Activated naive CD4-positive, alpha-beta T cell treated with anti-CD3 and anti-CD28 coated beads, Interleukin-2, amount 50 U/mL, for 24 hours (primary cell): Measurements from ENCODE around the gene IMPG2.

Experiments used
- H3K27ac Mint-ChIP-seq: one replicate; pipeline ENCODE4 v1.8.0; 2021; ENCODE audit warnings: mild to moderate bottlenecking, mixed read lengths
- H3K27me3 Mint-ChIP-seq: one replicate; pipeline ENCODE4 v1.8.0; 2021; ENCODE audit warnings: mixed read lengths
- H3K36me3 Mint-ChIP-seq: one replicate; pipeline ENCODE4 v1.8.0; 2021; ENCODE audit warnings: mixed read lengths
- H3K4me1 Mint-ChIP-seq: one replicate; pipeline ENCODE4 v1.8.0; 2021; ENCODE audit warnings: mixed read lengths
- H3K4me3 Mint-ChIP-seq: one replicate; pipeline ENCODE4 v1.8.0; 2021; ENCODE audit warnings: mild to moderate bottlenecking, mixed read lengths
- H3K9me3 Mint-ChIP-seq: one replicate; pipeline ENCODE4 v1.8.0; 2021; ENCODE audit warnings: mixed read lengths

The IMPG2 gene

DNA sequence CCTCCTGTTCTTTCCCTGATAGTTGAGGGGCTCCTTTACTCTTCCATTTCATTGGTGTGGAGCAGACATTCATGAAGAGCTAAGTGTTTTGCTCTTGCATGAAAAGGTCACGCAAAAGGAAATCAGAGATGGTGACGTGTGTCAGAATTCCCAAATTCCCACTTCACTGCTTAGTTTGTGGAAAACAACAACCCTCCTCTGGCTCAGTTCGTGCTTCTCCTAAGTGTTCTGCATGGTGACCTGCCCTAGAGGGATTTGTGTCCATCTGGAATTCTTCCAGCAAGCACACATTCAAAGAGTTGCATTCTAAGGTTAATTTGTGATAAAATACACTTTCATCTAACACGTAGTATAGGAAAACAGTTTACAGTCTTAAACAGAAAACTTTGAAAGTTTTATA, 95.6 kb downstream of the IMPG2 start:
- Mint-ChIP-seq H3K9me3 (no peaks in the 10 kb centered on the region), H3K27ac (no peak overlapping the region), H3K36me3 (no peaks in the 10 kb centered on the region), H3K4me3 (no peak overlapping the region), H3K4me1 (peaks cover 6% of the 10 kb centered on the region), H3K27me3 (no peaks in the 10 kb centered on the region)

DNA sequence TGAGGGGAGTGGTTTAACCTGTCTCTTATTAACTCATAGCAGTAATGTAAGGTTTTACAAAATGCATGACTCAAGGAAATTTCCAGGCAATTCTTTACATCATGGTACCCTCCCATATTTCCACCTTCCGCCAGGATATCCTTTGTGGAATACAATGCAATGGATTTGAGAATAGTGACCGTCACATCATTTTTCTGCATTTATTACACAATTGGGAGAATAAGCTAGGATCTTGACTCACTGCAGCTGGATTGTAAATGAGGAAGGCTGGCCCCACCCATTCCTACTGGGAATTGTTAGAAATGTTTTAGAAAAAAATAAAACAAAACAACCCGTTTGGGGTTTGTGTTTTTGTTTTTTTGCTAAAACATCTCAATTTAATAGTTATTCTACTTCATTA, 97.4 kb downstream of the IMPG2 start:
- Mint-ChIP-seq H3K36me3 (no peaks in the 10 kb centered on the region), H3K27me3 (no peaks in the 10 kb centered on the region), H3K4me3 (no peak overlapping the region), H3K4me1 (peaks cover 6% of the 10 kb centered on the region), H3K9me3 (no peaks in the 10 kb centered on the region), H3K27ac (no peak overlapping the region)

DNA sequence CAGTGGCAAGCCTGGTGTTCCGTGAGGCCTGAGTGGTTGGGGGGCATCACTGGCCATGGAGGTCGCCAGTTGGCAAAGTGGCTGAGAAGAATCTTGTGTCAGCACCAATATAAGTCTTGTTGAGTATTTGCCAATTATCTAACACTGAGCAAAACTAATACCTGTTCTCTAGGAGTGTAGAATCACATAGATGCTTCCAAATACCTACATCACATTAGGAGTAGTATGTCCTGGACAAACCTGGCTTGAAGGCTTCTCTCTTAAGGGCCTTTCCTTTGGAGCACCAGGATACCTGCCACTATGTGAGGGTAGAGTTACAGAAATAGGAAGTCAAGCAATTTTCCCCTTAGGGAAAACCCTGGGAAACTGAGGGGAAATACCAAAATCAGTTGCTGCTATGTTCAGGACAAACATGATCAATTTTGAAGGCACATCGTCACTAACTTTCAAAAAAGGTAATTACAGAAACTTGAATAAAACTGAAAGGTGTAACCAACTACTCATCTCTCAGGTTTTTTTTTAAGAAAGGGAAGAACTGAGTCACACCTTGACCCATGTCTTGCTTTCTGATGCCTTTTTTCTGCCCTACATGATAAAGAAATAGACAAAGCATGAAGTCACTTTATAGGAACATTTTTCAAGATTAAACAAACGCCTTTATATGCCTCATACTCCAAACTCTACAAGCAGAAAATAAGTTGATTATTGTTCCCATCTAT, 100.4 kb downstream of the IMPG2 start:
- Mint-ChIP-seq H3K4me1 (peaks cover 6% of the 10 kb centered on the region), H3K4me3 (no peak overlapping the region), H3K27me3 (no peaks in the 10 kb centered on the region), H3K36me3 (no peaks in the 10 kb centered on the region), H3K9me3 (no peaks in the 10 kb centered on the region), H3K27ac (no peak overlapping the region)

DNA sequence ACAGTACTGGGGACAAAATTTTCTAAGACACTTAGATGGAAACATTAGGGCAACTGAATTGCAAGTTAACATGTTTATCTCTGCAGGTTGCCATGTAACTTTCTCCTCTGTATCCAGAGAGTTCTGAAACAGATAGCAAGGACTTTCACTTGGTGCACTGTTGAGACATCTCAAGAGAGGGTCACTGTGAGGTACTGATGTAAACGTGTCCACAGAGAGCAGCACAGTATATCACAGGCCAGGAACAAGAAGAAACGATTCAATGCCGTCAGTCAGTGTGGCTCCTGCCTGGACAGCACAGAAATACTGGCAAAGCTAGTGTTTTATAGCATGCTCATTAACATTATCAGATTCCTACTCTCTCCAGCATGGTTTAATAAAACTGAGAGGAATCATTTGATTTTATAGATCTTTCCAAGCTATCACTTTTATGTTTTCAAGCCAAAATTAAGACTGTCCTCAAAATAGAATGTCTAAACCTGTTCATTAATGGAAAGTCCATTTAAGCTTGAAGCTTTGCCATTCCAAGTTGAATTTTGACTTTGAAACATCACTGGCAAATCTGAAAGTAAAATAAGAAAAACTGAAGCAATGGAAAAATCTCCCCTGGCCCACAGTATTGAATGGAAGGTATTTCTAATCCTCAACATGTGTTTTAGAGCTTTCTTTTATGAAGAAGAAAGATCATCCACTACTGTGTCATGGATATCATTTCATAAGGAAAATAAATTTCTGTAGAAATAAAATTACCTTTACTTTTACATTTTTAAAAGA, 102.7 kb downstream of the IMPG2 start:
- H3K4me3 Mint-ChIP-seq = no peak overlapping the region
- peaks cover 6% of the 10 kb centered on the region for H3K4me1 Mint-ChIP-seq
- H3K9me3 Mint-ChIP-seq = no peaks in the 10 kb centered on the region
- no peaks in the 10 kb centered on the region for H3K36me3 Mint-ChIP-seq
- no peak overlapping the region for H3K27ac Mint-ChIP-seq
- H3K27me3 Mint-ChIP-seq = no peaks in the 10 kb centered on the region

DNA sequence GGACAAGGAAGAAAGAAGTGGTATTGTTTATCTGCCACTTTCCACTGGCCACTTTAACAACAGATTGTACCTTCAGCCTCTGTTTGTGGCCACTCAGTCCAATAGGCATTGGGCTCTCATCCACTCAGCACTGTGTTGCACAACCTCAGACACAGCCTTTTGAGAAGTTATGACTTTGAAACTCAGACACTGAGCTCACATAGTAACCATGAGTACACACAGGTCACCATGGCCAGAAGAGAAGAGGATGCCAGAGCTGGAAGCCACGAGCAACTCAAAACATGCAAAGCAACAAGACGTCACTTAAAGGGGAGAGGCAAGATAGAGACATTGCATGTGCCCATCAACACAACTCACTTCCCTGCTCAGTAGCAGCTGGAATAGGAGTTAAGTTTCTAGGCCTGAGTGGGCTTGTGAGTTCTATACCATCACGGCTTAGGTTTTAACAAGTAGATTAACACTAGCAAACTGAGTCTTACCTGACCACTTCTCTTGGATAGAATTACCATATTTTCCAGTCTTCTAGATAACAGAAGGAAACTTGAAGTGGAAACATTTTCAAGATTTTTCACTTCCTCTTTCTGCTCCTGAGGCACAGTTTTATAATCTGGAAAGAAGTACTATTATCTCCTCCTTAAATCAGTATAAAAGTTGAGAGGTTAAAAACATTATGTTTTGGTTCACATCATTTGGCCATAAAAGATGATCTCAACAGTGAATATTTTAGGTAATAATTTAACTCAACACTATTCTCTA, 103.5 kb downstream of the IMPG2 start:
- no peaks in the 10 kb centered on the region for H3K36me3 Mint-ChIP-seq
- no peak overlapping the region for H3K27ac Mint-ChIP-seq
- no peaks in the 10 kb centered on the region for H3K9me3 Mint-ChIP-seq
- H3K27me3 Mint-ChIP-seq = no peaks in the 10 kb centered on the region
- H3K4me3 Mint-ChIP-seq = no peak overlapping the region
- H3K4me1 Mint-ChIP-seq = peaks cover 6% of the 10 kb centered on the region

DNA sequence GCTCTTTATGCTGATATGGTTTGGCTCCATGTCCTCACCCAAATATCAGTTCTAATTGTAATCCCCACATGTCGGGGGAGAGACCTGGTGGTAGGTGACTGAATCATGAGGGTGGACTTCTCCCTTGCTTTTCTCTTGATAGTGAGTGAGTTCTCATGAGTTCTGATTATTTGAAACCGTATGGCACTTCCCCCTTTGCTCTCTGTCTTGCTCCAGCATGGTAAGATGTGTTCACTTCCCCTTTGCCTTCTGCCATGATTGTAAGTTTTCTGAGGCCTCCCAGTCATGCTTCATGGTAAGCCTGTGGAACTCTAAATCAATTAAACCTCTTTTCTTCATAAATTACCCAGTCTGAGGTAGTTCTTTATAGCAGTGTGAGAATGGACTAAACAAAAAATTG, 107.6 kb downstream of the IMPG2 start:
- Mint-ChIP-seq H3K9me3 (no peaks in the 10 kb centered on the region), H3K27ac (no peak overlapping the region), H3K4me3 (no peak overlapping the region), H3K4me1 (no peaks in the 10 kb centered on the region), H3K27me3 (peaks cover 3% of the 10 kb centered on the region), H3K36me3 (no peaks in the 10 kb centered on the region)

DNA sequence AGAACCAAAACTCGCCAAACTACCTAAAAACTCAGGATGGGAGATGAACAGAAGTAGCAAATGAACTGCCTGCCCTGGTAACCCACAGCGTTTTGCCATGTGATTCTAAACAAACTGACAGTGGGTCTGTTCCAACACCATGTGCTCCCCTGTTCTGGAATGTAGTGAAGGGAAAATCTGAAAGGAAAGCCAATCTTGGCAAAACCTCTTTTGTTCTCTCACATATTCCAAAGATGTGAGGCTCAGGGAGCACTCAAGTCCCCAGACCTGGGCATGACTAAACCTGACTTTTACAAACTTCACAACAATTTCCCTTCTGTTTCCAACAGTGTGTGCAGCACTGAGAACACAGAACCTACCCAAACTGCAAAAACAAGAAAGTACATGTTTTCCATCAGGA, 116.1 kb downstream of the IMPG2 start:
- Mint-ChIP-seq H3K4me3 (no peak overlapping the region), H3K27me3 (peaks cover 18% of the 10 kb centered on the region), H3K9me3 (no peaks in the 10 kb centered on the region), H3K27ac (no peak overlapping the region), H3K4me1 (no peaks in the 10 kb centered on the region), H3K36me3 (no peaks in the 10 kb centered on the region)

DNA sequence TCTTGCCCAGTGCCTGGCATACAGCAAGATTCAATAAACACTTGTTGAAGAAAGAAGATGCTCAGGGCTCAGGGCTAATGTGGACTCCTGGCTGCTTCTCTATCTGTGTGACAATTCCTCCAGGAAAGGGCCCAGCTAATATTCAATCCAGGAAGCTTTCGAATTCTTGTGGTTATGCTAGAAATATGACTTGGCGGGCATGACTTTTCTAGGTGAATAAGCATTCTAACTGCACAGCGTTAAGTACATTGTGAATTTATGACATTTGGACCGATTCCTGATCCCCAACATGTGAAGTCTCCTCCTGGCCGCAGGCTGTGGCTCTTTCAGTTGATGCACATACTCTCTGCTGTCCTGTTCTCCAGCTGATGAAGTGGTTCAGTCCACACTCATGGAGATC, 117.0 kb downstream of the IMPG2 start:
- Mint-ChIP-seq H3K27me3 (peaks cover 15% of the 10 kb centered on the region), H3K27ac (no peak overlapping the region), H3K4me1 (no peaks in the 10 kb centered on the region), H3K36me3 (no peaks in the 10 kb centered on the region), H3K4me3 (no peak overlapping the region), H3K9me3 (no peaks in the 10 kb centered on the region)

DNA sequence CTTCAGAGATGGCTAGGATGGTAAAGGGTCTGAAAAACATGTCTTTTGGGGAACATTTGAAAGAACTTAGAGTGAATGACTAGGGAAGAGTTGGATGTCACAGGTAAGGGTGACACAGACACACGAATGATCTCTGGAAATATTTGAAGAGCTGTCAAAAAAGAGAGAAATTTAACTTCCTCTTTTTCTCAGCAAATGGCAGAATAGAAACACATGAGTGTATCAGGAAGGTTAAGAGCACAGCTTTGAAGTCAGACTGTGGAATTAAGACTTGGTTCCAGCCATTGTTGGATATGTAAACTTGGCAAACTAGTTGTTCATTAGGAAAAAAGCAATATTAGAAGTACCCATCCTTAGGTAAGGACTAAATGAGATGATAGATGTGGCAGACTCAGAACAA, 117.7 kb downstream of the IMPG2 start:
- H3K4me3 Mint-ChIP-seq = no peak overlapping the region
- H3K4me1 Mint-ChIP-seq = no peaks in the 10 kb centered on the region
- peaks cover 15% of the 10 kb centered on the region for H3K27me3 Mint-ChIP-seq
- no peaks in the 10 kb centered on the region for H3K9me3 Mint-ChIP-seq
- H3K27ac Mint-ChIP-seq = no peak overlapping the region
- no peaks in the 10 kb centered on the region for H3K36me3 Mint-ChIP-seq

DNA sequence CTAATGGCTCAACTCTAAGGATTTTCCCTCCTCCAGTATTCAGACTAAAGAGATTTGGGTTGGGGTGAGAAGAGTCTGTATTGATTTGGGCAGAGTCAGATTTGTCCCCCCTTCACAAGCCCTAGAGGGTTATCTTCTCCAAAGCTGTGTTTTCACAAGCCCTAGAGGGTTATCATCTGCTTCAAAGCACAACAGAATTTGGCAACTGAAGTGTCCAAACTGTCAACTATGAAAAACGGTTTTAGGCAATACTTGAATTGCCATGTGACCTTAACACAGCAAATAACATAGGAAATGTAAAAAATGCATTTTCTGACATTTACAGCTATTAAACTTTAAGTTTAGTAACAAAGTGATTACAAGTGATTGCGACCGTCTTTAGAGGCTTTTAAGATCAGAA, 119.9 kb downstream of the IMPG2 start:
- peaks cover 15% of the 10 kb centered on the region for H3K27me3 Mint-ChIP-seq

DNA sequence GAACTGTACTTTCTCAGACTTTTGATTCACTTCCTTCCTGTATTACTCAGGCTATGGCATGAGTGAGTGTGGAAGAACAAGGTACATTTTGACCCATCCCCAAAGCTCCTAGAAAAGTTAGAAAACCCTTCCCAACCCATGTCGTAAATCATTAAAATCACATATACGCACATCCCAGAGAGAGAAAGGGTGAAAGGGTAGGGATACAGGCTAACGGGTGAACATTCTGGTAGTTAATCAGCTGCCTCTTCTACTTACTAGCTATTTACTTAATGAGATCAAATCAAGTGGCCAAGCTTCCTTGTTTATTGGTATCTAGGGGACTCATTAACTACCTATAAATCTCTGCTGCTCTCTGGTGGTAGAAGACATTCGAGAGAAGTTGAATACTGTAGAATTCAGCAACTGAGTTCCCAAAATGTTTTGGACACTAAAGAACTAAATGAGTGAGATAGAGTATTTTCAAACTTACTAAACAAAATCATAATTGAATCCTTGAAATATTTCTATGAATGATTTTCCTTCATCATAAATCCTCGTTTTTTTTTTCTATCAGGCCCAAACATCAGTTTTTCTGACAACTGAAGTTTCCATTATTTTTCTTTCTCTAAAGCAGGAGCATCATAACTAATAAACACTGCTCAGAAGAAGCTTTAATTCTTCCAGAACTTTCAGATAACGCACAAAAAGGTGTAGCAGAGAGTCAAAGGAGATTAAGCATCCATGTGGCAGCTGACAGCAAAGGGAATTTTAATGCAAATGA, 124.2 kb downstream of the IMPG2 start:
- no peak overlapping the region for H3K4me3 Mint-ChIP-seq
- H3K9me3 Mint-ChIP-seq = no peaks in the 10 kb centered on the region
- no peak overlapping the region for H3K27ac Mint-ChIP-seq
- no peaks in the 10 kb centered on the region for H3K36me3 Mint-ChIP-seq
- H3K4me1 Mint-ChIP-seq = no peaks in the 10 kb centered on the region
- peaks cover 8% of the 10 kb centered on the region for H3K27me3 Mint-ChIP-seq

More for the DNA sequence above, 119.9 kb downstream of the IMPG2 start:
- Mint-ChIP-seq H3K4me1 (no peaks in the 10 kb centered on the region), H3K36me3 (no peaks in the 10 kb centered on the region), H3K27ac (no peak overlapping the region), H3K9me3 (no peaks in the 10 kb centered on the region), H3K4me3 (no peak overlapping the region)

DNA sequence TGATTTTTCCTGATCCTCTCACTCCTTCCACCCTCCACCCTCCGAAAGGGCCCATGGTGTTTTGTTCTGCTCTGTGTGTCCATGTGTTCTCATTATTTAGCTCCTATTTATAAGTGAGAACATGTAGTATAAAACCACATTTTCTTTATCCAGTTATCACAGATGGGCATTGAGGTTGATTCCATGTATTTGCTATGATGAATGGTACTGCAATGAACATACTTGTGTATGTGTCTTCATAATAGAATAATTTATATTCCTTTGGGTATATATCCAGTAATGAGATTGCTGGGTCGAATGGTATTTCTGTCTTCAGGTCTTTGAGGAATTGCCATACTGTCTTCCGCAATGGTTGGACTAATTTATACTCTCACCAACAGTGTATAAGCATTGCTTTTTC, 126.0 kb downstream of the IMPG2 start:
- Mint-ChIP-seq H3K27ac (no peak overlapping the region), H3K9me3 (no peaks in the 10 kb centered on the region), H3K36me3 (no peaks in the 10 kb centered on the region), H3K4me1 (no peaks in the 10 kb centered on the region), H3K27me3 (peaks cover under 1% of the 10 kb centered on the region), H3K4me3 (no peak overlapping the region)

DNA sequence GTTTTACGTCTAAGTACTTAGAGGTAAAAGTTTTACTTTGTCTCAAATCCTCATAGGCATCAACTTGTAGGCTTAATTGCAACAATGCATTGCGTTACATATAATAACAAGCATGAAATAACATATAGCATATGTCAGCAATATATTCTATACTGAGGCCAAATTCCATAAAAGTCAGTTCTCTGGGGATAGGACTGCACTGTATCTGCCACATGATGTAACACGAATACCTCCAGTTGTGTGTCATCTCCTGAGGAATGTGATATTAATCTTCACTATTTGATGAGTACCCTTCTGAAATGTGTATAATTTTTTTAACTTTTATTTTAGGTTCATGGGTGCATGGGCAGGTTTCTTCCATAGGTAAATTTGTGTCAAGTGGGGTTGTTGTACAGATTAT, 126.4 kb downstream of the IMPG2 start:
- Mint-ChIP-seq H3K9me3 (peaks cover 3% of the 10 kb centered on the region), H3K27ac (no peak overlapping the region), H3K27me3 (peaks cover 1% of the 10 kb centered on the region), H3K4me3 (no peak overlapping the region), H3K36me3 (no peaks in the 10 kb centered on the region), H3K4me1 (no peaks in the 10 kb centered on the region)

DNA sequence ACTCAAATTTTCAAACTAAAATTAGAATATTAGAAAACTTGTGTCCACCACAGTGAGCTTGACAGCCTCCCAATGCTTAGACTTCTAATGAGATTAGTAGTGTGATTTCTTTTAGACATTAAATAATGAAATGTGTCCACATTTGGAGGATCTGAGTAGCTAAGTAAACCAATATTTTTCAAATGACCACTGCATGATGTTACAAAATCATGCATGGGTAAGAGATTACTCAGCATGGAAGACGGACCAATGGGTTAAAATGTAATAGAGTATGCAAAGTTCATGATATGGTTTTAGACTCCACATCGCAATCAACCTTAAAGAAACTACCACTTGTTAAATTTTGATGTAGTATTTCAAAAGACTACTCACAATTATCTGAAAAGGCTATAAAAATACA, 130.6 kb downstream of the IMPG2 start:
- Mint-ChIP-seq H3K9me3 (peaks cover 6% of the 10 kb centered on the region), H3K4me3 (no peak overlapping the region), H3K4me1 (no peaks in the 10 kb centered on the region), H3K27me3 (peaks cover 6% of the 10 kb centered on the region), H3K27ac (no peak overlapping the region), H3K36me3 (no peaks in the 10 kb centered on the region)

DNA sequence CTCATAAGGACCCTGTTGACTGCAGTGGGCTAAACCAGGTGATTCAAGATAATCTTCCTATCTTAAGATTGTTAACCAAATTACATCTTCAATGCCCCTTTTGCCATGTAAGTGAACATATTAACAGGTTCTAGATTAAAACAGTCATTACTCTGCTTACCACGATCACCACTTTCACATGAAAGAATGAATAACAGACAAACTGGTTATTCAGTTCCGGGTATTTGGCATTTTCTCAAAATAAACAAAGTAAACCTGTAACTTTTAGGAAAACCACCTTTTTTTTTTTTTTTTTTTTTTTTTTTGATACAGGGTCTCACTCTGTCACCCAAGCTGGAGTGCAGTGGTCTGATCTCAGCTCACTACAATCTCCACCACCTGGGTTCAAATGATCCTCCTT, 131.2 kb downstream of the IMPG2 start:
- no peaks in the 10 kb centered on the region for H3K36me3 Mint-ChIP-seq
- H3K27ac Mint-ChIP-seq = no peak overlapping the region
- no peak overlapping the region for H3K4me3 Mint-ChIP-seq
- peaks cover 6% of the 10 kb centered on the region for H3K9me3 Mint-ChIP-seq
- peaks cover 6% of the 10 kb centered on the region for H3K27me3 Mint-ChIP-seq
- no peaks in the 10 kb centered on the region for H3K4me1 Mint-ChIP-seq
